ENCODE data around the gene FAM161A. TPM values are rescaled to one million over a fixed set of nuclear protein-coding genes. Genes with fewer than 3 reads are reported as not detected.
A peak's percentile ranks its signal among the peaks of the same experiment; 100 is the strongest.
"Not testable (repeated sequence)": the region's sequence is repeated elsewhere in the genome, so short reads cannot be mapped to it uniquely, and the experiment has no call there.

The FAM161A gene
- total and polyA plus RNA-seq, 4 experiments from 2014 or later: 0.77 to 5.4 (median 3.1) TPM

GRCh38 chr2:61797446-61797845 is 56.4 kb downstream of the FAM161A start:
- H3K4me3 Mint-ChIP-seq; H3K4me1 Mint-ChIP-seq; H3K36me3 Mint-ChIP-seq; H3K4me3 ChIP-seq (ENCODE audit: low read length in 2 of 2); H3K36me3 ChIP-seq (ENCODE audit: insufficient read depth, low read length); H3K27ac Mint-ChIP-seq; H3K27me3 ChIP-seq (ENCODE audit: insufficient read depth, low read length); H3K27me3 Mint-ChIP-seq; H3K27ac ChIP-seq (ENCODE audit: low read depth, low read length); H3K9me3 ChIP-seq (ENCODE audit: control insufficient read depth in 1 of 2, low read length in 2 of 2); POLR2A ChIA-PET (ENCODE audit: partially characterized antibody); H3K9me3 Mint-ChIP-seq; DNase-seq; H3K4me1 ChIP-seq (ENCODE audit: insufficient read depth, low read length); CTCF ChIA-PET (ENCODE audit: partially characterized antibody): not testable (repeated sequence)
- intact Hi-C loops (cut with micrococcal nuclease): loop anchor here (10.0 kb wide), 1 partner anchor 263 kb away; the partner anchor contains the start of gene XPO1

- peaks cover 3 to 6% (median 5%) of the 10 kb centered on the region in 4 donors for H3K4me1 Mint-ChIP-seq
- intact Hi-C loops (cut with micrococcal nuclease): loop anchor here (10.0 kb wide), 1 partner anchor 261 kb away; the partner anchor contains the start of gene XPO1
- Histone ChIP-seq H3K27ac (ENCODE audit: low read depth, low read length) (no peak overlapping the region), H3K9me3 (ENCODE audit: control insufficient read depth in 1 of 2, low read length in 2 of 2) (no peaks in the 10 kb centered on the region), H3K36me3 (ENCODE audit: insufficient read depth, low read length) (no peaks in the 10 kb centered on the region), H3K4me1 (ENCODE audit: insufficient read depth, low read length) (no peaks in the 10 kb centered on the region), H3K27me3 (ENCODE audit: insufficient read depth, low read length) (no peaks in the 10 kb centered on the region), H3K4me3 (ENCODE audit: low read length in 2 of 2) (no peak overlapping the region)
- H3K27me3 Mint-ChIP-seq: peaks cover 5 to 6% of the 10 kb centered on the region in 2 donors
- no peaks in the 10 kb centered on the region for H3K36me3 Mint-ChIP-seq
- POLR2A ChIA-PET (ENCODE audit: partially characterized antibody): no interaction called here
- no peak for DNase-seq
- H3K9me3 Mint-ChIP-seq: no peaks in the 10 kb centered on the region
- CTCF ChIA-PET (ENCODE audit: partially characterized antibody): no interaction called here
- H3K4me3 Mint-ChIP-seq: no peak overlapping the region
- no peak overlapping the region for H3K27ac Mint-ChIP-seq
Measured at GRCh38 chr2:61795408-61795807, 58.5 kb downstream of the FAM161A start.

DNA sequence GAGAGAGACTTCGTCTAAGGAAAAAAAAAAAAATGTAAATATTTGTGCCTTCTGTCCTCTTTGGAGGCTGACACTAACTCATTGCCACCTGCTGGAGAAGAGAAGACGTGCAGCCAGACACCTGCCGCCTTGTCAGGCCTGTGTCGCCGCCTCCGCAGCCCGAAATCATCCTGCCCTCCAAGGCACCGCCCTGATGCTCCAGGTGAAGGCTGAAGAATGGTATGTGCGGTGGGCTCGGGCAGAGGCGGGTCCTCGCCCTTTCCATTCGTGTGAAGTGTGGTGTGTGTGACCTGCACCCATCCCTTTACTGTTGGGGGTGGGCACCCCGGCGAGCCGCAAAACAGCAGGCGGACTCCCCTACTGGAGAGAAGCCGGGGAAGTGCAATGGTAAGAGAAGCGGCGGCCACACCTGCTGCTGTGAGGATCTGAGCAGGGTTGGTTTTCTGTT is 60.4 kb downstream of the FAM161A start:
- Histone ChIP-seq H3K4me1 (ENCODE audit: insufficient read depth, low read length) (no peaks in the 10 kb centered on the region), H3K27ac (ENCODE audit: low read depth, low read length) (no peak overlapping the region), H3K36me3 (ENCODE audit: insufficient read depth, low read length) (no peaks in the 10 kb centered on the region), H3K9me3 (ENCODE audit: control insufficient read depth in 1 of 2, low read length in 2 of 2) (no peaks in the 10 kb centered on the region), H3K27me3 (ENCODE audit: insufficient read depth, low read length) (no peaks in the 10 kb centered on the region), H3K4me3 (ENCODE audit: low read length in 2 of 2) (peak overlapping the region in 1 of 2 donors; percentile 9)
- intact Hi-C loops (cut with micrococcal nuclease): loop anchor here (1.0 to 10.0 kb wide), 2 partner anchors 259 to 367 kb away; partner anchors contain the start of gene XPO1
- Mint-ChIP-seq H3K4me1 (peaks cover 3 to 6% (median 5%) of the 10 kb centered on the region in 4 donors), H3K36me3 (no peaks in the 10 kb centered on the region), H3K4me3 (peak overlapping the region in 7 of 8 donors; percentile 44 to 79 (median 69)), H3K27ac (peak overlapping the region in 3 of 7 donors; percentile 7 to 68 (median 40)), H3K27me3 (peaks cover 2 to 3% of the 10 kb centered on the region in 2 donors), H3K9me3 (no peaks in the 10 kb centered on the region)
- CTCF ChIA-PET (ENCODE audit: partially characterized antibody): interaction anchor here (0.7 to 1.9 kb wide), 9 partner anchors 9 to 658 kb away, joined by 3 to 11 read pairs (median 3); no protein-coding TSS in a partner anchor
- POLR2A ChIA-PET (ENCODE audit: partially characterized antibody): interaction anchor here (0.6 kb wide), 1 partner anchor 717 kb away, joined by 4 read pairs; no protein-coding TSS in a partner anchor
- peak; percentile 70 to 81 (median 74) for DNase-seq

DNA sequence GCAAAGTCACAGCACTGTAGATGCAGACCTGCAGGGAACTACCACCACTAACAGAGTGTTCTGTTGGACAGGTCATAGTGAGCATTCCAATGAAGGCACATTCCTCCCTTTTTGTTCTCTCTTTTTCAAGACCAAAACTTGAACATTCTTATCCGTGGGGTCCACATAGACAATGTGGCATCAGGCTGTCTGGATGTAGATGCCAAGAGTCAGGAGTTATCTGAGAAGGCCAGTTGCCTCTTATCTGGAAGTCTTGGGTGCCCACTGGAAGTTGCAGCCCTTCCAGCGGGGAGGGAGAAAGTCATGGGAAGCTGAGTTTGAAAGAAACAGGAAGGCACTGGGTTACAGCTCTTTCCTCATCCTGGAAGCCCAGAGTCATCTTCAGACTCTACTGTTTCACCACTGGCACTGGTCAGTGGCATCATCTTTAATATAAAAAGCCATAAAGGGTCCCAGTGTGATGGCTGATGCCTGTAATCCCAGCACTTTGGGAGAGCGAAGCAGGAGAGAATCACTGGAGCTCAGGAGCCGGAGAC is 61.4 kb downstream of the FAM161A start:
- Histone ChIP-seq H3K36me3 (ENCODE audit: insufficient read depth, low read length) (no peaks in the 10 kb centered on the region), H3K9me3 (ENCODE audit: control insufficient read depth in 1 of 2, low read length in 2 of 2) (no peaks in the 10 kb centered on the region), H3K4me3 (ENCODE audit: low read length in 2 of 2) (no peak overlapping the region), H3K27ac (ENCODE audit: low read depth, low read length) (no peak overlapping the region), H3K27me3 (ENCODE audit: insufficient read depth, low read length) (no peaks in the 10 kb centered on the region), H3K4me1 (ENCODE audit: insufficient read depth, low read length) (no peaks in the 10 kb centered on the region)
- Mint-ChIP-seq H3K4me3 (no peak overlapping the region), H3K4me1 (peaks cover 3 to 6% (median 5%) of the 10 kb centered on the region in 4 donors), H3K36me3 (no peaks in the 10 kb centered on the region), H3K27me3 (peaks cover 2 to 4% of the 10 kb centered on the region in 2 donors), H3K9me3 (no peaks in the 10 kb centered on the region), H3K27ac (no peak overlapping the region)
- POLR2A ChIA-PET (ENCODE audit: partially characterized antibody): interaction anchor here (0.6 kb wide), 2 partner anchors 79 to 716 kb away, joined by 4 read pairs; no protein-coding TSS in a partner anchor
- DNase-seq: no peak
- intact Hi-C loops (cut with micrococcal nuclease): loop anchor here (10.0 kb wide), 1 partner anchor 258 kb away; the partner anchor contains the start of gene XPO1
- CTCF ChIA-PET (ENCODE audit: partially characterized antibody): interaction anchor here (0.5 to 1.9 kb wide), 9 partner anchors 16 to 657 kb away, joined by 3 to 11 read pairs (median 3); no protein-coding TSS in a partner anchor

DNA sequence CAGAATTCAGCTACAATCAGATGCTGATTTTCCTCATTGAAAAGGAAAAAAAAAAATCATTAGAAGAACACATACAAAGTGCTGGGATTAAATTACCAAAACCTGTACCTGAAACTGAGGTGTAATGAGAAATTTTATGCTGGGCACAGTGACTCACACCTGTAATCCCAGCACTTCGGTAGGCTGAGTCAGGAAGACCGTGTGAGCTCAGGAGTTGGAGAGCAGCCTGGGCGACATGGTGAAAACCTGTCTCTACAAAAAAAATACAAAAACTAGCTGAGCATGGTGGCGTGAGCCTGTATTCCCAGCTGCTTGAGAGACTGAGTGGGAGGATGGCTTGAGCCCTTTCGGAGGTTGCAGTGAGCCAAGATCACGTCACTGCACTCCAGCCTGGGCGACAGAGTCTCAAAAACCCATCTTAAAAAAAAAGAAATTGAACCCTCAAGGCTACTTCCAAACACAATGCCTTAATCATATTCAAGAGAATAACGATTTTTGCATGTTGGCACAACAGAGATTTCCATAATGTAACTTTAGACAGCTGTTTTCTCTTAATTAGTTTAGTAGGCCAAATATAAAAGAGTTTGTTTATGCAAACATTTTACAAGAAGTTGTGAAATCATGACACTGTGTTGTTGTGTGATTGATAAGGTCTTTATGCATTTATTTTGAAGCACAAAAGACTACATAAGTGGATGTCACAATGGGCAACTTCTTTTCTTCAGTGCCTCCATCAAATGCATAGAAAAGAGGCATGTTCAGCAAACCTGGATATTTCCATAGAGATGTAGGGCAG is 63.9 kb downstream of the FAM161A start:
- H3K4me1 ChIP-seq (ENCODE audit: insufficient read depth, low read length): no peaks in the 10 kb centered on the region
- no peaks in the 10 kb centered on the region for H3K9me3 Mint-ChIP-seq
- no peak for DNase-seq
- no peak overlapping the region for H3K4me3 Mint-ChIP-seq
- ChIA-PET POLR2A (ENCODE audit: partially characterized antibody) (no interaction called here), CTCF (ENCODE audit: partially characterized antibody) (interaction anchor here (0.7 to 1.5 kb wide), 2 partner anchors 24 to 364 kb away, joined by 3 to 5 read pairs; no protein-coding TSS in a partner anchor)
- H3K4me1 Mint-ChIP-seq: peaks cover 3 to 6% (median 5%) of the 10 kb centered on the region in 4 donors
- no peaks in the 10 kb centered on the region for H3K9me3 ChIP-seq (ENCODE audit: control insufficient read depth in 1 of 2, low read length in 2 of 2)
- H3K27ac ChIP-seq (ENCODE audit: low read depth, low read length): no peak overlapping the region
- no peaks in the 10 kb centered on the region for H3K27me3 ChIP-seq (ENCODE audit: insufficient read depth, low read length)
- H3K36me3 ChIP-seq (ENCODE audit: insufficient read depth, low read length): no peaks in the 10 kb centered on the region
- intact Hi-C loops (cut with micrococcal nuclease): loop anchor here (10.0 kb wide), 1 partner anchor 255 kb away; the partner anchor contains the start of gene XPO1
- no peaks in the 10 kb centered on the region for H3K36me3 Mint-ChIP-seq
- H3K4me3 ChIP-seq (ENCODE audit: low read length in 2 of 2): no peak overlapping the region
- no peak overlapping the region for H3K27ac Mint-ChIP-seq
- peaks cover 2% of the 10 kb centered on the region in 2 donors for H3K27me3 Mint-ChIP-seq

- Histone ChIP-seq H3K9me3 (ENCODE audit: control insufficient read depth in 1 of 2, low read length in 2 of 2) (no peaks in the 10 kb centered on the region), H3K4me1 (ENCODE audit: insufficient read depth, low read length) (no peaks in the 10 kb centered on the region), H3K36me3 (ENCODE audit: insufficient read depth, low read length) (no peaks in the 10 kb centered on the region), H3K27ac (ENCODE audit: low read depth, low read length) (no peak overlapping the region), H3K27me3 (ENCODE audit: insufficient read depth, low read length) (no peaks in the 10 kb centered on the region), H3K4me3 (ENCODE audit: low read length in 2 of 2) (no peak overlapping the region)
- Mint-ChIP-seq H3K9me3 (no peaks in the 10 kb centered on the region), H3K4me3 (no peak overlapping the region), H3K4me1 (peaks cover 0 to 2% (median 0%) of the 10 kb centered on the region in 4 donors), H3K36me3 (no peaks in the 10 kb centered on the region), H3K27me3 (peaks cover 0 to 1% of the 10 kb centered on the region in 2 donors), H3K27ac (no peak overlapping the region)
- intact Hi-C loops (cut with micrococcal nuclease): no loop called here
- ChIA-PET POLR2A (ENCODE audit: partially characterized antibody) (no interaction called here), CTCF (ENCODE audit: partially characterized antibody) (no interaction called here)
- no peak for DNase-seq
Measured at GRCh38 chr2:61787941-61788563, 65.8 kb downstream of the FAM161A start.

GRCh38 chr2:61786876-61787275 is 67.0 kb downstream of the FAM161A start:
- intact Hi-C loops (cut with micrococcal nuclease): no loop called here
- Mint-ChIP-seq H3K27me3 (peaks cover 0 to 5% of the 10 kb centered on the region in 2 donors), H3K36me3 (no peaks in the 10 kb centered on the region), H3K27ac (no peak overlapping the region), H3K4me3 (no peak overlapping the region), H3K4me1 (no peaks in the 10 kb centered on the region), H3K9me3 (no peaks in the 10 kb centered on the region)
- DNase-seq: no peak
- no peak overlapping the region for H3K27ac ChIP-seq (ENCODE audit: low read depth, low read length)
- CTCF ChIA-PET (ENCODE audit: partially characterized antibody): no interaction called here
- POLR2A ChIA-PET (ENCODE audit: partially characterized antibody): no interaction called here
- H3K4me1 ChIP-seq (ENCODE audit: insufficient read depth, low read length): no peaks in the 10 kb centered on the region
- H3K4me3 ChIP-seq (ENCODE audit: low read length in 2 of 2): no peak overlapping the region
- no peaks in the 10 kb centered on the region for H3K9me3 ChIP-seq (ENCODE audit: control insufficient read depth in 1 of 2, low read length in 2 of 2)
- no peaks in the 10 kb centered on the region for H3K36me3 ChIP-seq (ENCODE audit: insufficient read depth, low read length)
- no peaks in the 10 kb centered on the region for H3K27me3 ChIP-seq (ENCODE audit: insufficient read depth, low read length)
